ENCODE data around the gene FRS3.
A peak's percentile ranks its signal among the peaks of the same experiment; 100 is the strongest.

The FRS3 gene

DNA sequence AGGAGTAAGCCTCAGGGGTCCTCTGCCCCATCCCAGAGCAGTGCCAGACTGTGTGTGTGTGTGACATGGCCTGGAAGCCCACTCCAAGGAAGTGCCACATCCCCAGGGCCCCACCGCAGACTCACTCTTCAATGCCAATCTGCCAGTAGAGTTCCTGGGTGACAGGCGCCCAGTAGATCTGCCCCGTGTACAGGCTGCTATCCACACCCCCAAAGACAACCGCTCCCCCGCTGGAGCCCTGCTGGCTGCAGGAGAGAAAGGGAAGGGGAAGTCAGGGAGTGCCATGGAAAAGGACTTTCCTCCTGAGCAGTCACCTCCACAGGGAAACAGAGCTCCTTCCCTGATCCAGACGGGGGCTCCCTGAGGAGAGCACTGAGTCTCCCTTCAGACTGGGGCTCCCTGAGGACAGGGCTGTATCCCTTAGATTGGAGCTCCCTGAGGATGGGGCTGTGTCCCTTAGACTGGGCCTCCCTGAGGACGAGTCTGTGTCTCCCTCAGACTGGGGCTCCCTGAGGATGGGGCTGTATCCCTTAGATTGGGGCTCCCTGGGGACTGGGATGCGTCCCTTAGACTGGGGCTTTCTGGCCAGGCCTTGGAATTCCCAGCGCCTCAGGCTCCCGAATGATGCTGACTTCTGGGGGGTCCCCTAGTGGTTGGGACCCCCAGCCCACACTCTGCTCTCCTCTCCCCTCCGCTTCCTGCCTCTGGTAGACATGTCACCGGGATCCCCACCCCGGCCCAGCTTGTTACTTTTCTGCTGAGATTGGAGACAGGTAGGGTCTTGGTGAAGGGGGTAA is 39.1 kb downstream of the FRS3 start:
- no peak for DNase-seq

DNA sequence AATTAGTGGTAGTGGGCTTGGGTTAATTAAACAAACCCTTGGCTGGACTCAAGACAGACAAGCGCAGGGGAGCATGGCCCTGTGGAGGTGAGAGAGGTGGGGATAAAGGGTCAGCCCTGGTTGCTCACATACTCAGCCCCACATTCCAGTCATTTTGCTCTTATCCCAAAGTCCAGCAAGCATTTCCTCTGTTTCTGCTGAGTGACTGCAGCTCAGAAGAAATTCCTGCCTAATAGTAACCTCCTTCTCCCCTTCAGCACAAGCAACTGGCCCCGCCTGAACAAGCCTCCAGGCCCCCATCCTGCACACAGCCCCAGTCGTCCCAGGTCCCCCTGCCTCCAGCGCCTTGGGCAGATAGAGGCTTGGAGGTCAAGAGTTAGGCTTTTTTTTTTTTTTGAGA is 40.7 kb downstream of the FRS3 start:
- DNase-seq: no peak

DNA sequence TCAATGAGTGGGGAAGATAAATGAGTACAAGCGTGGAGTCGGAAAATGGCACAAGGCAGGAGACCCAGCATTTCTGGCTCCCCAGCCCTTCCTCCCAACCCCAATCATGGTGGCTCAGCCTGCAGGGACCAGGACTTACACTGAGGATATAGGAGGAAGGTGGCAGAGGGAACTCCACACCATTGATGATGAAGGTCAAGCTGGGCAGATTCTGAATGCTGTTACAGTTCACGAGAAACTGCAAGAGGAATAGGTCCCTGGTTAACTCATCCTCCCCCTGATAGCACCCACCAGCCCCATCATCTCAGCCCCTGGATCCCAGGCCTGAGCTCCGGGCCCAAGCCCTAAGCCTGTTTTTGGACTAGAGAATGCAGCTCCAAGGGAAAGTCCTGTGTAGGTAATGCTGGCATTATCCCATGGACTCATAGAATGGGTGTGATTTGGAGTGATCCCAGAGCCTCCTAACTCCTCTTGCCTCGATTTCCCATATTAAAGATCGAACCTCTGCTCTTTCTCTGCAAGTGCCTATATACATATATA is 42.0 kb downstream of the FRS3 start:
- no peak for DNase-seq

DNA sequence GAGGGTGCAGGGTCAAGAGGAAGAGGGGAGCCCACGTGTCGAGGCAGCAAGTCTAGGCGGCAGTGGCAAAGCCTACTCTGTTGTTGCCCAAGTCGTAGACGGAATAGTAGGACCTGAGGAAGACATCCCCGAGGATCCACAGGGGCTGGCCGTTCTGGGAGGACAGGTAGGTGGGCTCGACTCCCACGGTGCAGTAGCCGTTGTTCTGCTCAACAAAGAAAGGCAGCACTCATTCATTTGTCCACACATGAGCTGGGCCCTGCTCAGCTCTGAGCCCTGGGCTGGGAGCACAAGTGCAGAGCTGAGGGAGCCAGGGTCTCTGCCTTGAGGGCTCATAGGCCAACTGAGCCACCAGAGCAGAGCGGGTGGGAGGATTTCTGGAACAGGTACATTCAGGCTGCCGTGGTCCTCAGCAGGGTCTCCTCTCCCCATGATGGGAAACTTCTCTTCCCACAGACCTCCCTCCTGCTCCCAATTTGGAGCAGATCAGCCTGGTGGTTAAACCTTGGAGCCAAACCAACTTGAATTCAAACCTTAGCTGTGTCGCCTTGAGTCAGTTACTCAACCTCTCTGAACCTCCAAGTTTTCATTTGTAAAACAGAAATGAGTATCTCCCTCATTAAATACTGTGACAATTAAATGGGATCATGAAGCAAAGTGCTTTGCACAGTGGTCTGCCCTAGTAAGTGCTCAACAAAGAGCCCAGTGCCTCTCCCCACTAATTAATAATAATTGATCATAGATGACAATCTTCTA is 42.7 kb downstream of the FRS3 start:
- DNase-seq: no peak

DNA sequence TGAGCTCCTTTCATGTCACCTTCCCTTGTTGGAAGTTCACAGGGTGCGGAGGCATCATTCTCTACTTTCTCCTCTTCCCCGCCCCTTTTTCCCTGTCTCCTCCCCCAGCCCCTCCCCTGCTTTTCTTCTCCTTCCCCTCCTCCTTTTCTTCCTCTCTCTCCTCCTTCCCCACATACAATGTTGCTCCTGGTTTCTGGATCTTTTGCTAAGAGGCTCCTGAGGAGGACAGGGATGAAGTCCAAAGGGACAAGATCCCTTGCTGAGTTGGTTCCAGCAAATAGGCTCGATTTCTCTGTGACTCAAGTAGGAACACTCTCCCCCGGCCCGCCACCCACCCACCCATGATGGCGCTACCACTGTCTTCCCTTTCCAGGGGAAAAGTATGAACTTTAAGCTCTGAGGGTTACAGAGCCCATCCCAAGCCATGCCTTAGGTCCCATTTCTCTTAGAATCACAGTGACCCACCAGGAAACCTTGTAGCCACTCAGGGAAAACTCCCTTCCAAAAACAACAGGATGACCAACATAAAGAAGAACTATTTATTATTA is 43.4 kb downstream of the FRS3 start:
- DNase-seq: no peak

DNA sequence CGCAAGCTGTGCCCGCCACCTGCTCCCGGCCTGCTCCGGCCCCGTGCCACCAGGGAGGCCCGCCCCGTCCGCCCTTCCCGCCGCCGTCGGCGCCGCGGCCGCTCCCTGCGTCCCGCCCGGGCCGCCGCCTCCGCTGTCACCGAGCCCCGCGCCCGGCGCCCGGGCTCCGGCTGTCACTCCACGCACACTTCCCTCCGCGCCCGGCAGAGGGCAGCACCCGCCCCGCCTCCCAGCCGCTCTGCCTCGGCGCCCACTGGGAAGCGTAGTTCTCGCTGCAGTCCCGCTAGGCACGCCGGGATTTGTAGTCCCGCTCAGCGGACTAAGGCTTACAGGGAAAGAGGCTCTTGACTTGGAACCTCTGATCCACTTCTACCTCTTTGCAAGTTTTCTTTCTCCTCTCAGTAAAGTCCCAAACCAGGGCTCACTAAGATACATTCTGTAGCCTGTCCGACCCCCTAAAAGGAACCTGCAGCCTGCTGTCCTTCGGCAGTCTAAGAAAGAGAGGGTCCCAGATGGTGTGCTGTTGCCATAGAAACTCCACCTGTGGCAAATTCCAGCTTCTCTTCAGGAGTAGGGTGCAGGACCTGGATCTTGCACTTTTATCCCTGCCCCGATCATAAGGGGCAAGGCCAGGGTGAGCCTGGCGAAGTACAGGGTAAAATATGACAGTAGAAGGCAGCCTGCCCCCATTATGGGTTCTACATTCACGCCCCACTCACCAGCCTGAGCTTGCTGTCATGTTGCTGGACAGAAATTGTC is 44.1 kb downstream of the FRS3 start, which contains the start of gene TFEB:
TFEB (minus strand) TSS at position 182 of the 759 bp plus-strand sequence. CDS start 44,395 bp downstream, outside the sequence.
- DNase-seq: peak; percentile 98

DNA sequence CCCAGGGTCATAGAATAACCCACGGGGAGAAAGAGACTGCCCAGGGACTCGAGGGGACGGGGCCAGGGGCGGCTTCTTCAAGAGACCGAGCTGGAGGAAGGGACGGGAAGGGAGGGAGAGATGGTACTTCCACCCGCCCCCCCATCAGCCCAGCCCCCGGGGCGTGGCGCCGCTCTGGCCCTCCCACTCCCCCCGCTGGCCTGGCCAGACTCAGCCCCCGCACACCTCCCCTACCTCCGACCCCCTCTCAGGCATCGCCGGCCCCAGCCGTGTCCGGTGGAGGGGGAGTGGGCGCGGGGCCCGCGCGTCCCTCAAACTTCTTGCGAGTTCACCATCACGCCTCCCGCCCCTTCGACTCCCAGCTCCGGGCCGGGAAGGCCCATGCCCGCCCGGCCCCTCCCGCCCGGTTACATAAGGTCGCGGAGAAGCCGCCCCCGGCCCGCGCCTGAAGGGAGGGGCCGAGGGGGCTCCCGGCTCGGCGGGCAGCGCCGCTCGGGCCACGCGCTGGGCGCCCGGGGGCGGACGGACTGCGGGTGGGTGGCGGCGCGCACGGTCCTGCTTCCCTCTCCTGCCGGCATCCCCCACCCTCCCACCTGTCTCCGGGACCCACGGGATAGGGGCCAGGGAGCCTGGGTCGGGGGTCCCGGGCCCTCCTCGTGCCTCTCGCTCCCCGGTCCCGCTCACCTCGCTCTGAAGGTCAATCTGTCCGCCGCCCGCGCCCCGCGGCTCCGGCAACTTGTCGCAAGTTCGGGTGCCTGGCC is 44.9 kb downstream of the FRS3 start:
- DNase-seq: peak; percentile 83

DNA sequence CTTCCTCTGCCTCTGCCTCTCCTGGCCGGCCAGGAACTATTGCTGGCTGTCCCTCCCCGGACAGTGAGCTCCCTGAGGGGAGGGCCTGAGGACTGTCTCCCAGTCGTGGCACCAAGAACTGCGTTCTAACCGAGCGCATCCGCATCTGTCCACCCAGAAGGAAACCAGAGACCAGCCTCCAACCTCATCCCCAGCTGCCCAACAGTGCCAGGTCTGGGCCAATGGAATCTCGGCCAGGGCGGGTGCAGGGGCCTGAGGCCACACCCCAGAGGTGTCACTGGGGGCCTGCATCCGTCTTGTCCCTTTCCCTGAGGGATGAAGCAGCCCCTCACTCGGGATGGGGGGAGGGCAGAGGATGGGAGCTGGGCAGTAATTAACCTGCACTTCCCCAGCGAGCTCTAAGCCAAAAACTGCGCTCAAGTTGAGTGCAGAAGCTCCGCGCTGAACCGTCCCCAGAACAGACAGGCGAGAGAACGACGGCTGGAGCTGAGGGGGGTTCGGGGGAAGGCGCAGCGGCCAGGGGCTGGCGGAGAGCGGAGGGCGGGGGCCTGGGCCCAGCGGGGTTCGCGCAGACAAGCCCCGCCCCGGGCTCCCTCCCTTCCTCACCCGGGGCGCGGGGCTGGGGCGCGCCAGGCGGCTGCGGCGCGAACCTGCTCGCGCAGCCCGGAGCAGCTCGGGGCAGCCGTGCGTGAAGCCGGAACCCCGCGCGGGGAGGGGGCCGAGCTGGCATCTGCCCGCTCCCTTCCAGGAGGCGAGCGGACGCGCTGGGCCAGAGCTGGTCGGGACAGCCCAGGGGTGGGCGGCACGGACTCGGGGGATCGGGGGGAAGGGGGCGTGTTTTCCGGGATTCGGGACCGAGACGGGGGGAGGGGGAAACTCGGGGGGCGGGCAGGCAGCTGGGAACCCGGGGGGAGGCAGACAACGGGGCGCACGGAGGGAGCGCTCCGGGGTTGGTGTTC is 45.7 kb downstream of the FRS3 start:
- DNase-seq: peak; percentile 95

DNA sequence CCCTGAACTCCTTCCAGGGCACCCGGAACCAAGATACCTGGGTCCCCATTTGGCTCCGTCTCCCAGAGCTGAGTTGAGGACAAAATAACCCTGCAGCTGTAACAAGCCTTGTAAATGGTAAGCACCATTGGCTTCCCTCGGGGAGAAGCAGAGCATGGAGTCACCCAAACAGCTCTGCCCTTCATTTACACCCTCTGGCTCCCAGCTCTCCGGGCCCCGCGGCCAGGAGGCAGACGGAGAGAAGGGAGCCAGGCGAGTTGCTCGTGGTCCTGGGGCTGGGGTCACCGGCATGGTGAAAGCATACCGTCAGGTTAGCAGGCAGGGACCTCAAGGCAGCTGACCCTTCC is 46.4 kb downstream of the FRS3 start:
- DNase-seq: no peak

DNA sequence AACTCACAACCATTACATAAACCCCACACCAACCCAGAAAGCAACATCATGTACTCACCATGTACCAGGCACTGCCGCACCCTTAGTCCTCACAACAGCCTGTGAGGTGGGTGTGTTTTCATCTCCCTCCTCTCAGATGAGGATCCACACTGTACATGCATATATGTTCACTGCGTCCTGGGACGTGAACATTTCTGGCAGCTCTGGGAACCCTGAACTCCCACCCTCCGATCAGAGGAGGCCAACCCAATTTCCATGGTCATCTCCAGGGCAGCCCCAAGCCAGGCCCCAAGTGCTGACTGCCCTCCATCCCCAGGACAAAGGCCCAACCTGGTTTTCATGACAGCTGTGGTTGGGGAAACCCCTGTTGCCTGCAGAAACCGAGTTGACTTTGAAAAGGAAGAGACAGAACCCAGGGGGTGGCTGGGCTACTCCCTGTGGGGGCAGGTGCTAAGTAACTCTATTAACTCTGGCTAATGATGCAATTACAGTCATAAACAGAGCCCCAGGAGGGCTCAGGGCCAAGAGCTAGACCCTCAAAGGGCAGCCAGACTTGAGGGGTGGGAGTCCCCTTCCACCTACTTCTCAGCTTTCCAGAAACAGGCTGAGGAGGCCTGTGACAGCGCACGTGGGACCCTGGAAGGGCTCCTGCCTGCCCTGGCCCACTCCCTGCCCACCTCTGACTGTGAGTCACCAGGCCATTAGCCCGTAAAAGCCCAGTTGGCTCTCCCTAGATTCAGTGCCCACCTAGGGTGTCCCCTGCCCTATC is 46.9 kb downstream of the FRS3 start:
- DNase-seq: no peak

DNA sequence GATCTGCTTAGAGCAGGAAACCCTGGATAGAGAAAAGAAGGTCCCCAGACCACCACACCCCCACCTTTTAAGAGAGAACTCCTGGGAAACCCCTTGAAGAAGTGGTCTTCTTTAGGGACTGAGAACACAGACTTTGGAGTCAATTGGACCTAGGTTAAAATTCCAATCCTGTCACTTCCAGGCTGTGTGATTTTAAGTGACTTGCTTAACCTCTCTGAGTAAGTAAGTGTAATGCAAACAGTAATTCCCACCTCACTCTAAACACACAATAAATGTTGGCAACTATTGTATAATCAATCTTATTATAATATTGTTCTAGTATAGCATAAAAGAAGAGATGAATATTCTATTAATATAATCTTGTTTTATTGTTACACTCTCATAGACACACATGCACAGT is 47.6 kb downstream of the FRS3 start:
- no peak for DNase-seq

DNA sequence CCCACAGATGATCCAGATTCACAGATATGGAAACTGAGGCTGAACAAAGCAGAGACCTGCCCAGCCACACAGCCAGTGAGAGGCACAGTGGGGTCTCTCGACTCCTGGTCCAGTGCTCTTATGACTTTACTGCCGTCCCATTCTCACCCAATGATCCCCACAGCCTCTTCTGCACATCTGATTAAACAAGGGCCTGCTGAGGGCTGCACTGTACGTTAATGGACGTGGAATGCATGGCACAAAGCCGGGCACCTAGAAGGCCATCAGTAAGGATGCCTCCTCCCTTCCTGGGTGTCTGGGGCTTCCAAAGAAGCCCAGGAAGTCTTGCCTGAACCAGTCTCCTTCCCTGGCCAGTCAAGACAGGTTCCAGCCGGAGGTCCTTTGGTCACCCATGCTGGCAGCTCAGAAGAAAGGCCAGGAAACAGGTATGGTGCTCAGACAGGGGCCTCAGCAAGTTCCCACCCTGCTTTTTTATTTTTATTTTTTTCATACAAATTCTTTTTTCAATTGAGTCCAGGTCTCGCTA is 48.1 kb downstream of the FRS3 start:
- DNase-seq: no peak

DNA sequence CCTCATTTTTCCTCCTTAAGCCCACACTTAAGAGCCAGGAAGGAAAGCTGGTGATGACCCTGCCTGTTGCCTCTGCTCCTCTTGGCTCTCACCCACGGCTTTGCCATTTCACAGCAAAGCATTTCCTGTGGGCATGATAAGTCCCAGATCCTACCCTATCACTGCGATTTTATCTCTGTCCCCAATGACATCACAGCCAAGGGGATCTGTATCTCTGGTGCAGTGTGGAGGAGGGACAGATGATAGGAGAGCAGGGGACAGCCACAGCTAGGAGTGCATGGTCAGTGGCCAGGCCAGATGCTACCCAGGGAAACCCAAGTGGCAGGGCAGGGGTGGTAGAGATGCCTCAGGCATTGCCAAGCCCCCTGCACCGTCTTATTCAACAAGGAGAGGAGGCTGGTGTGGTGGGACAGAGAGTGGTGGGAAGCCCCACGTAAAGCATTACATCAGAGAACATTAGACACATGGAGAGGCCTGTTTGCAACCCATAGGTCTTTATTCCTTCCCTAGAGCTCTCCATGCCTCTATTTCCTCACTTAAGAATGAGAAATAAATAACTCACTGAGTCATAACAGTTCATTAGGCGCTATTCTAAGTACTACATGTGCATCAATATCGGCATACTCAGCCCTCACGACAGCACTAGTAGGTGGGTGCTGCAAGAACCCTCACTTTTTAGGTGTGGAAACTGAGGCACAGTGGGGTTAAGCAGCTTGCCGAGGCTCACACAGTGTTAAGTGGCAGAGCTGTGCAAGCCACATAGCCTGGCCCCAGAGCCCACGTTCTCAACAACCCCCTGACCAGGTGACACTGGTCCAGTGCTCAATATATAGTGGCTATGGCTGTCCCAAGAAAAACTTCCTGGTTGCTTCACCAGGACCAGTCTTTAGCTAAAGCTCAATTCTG is 48.9 kb downstream of the FRS3 start:
- DNase-seq: no peak

DNA sequence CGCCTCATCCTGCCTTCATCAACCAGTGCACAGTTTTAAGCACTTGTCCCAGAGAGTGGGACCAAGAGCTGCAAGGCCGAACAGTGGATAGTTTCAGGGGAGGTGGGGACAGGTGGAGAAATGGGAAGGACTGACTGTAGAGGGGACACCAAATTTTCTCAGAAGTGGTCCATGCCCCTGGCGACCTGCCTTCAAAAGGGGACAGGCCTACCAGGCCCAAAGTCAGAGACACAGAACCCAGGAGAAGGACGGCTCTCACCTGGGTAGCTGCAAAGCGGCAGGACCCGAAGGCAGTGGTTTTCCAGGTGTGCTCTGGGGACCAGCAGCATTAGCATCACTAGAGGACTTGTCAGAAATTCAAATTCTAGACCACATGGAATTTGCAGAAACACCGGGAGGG is 50.1 kb downstream of the FRS3 start:
- DNase-seq: no peak

DNA sequence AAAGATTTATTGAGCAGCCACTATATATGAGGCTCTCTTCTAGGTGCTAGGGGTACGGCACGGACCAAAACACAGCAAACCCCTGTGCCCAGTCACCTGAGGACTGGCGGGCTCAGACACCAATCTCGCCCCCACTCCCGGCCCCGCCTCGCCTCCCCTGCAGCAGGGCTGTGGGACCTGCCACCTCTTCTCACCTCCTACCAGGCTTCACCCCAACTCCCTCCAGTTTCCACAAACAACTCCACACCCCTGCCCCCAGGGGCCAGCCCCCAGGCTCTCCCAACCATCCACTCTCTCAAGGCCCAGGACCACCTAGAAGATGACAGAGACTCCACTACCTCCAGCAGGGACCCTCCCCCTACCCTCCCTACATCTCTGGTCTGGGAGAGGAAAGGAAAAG is 50.7 kb downstream of the FRS3 start:
- DNase-seq: no peak

DNA sequence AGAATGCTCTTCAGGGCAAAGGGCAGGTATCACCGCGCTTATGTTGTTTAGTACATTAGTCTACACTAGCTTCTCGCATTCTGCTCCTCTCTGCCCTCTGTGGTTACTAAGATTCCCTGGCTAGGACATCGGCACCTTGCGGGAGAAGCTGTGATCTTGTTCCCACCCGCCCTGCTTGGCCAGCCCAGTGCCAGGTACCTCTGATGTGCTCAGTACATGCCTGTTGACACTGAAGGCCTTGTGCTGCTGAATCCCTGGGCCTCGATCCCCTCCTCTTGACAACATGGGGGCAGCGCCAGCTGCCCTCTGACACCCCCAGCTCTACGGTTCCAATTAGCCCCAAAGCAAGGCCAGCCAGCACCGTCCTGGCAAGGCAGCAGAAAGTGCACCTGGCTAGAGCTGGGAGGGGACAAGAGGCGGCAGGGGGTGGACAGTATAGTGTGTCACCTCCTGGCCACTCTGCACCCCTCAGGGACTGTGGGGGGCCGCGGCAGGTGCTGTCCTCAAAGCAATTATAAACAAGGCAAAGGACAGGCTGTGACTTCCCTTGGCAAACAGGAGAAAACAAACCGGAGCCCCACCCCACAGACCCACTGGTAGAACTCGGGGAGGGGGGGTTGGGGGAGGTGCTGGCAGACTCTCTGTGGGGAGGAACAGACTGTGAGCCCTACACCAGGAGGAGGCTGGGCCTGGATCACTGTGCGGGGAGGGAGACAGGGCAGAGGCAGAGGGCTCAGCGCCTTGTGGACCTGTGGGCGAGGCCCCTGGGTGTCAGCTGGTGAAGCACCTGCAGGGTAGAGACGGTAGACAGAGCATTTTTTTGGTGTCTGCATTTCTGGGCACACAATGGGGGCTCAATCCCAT is 51.4 kb downstream of the FRS3 start:
- no peak for DNase-seq

DNA sequence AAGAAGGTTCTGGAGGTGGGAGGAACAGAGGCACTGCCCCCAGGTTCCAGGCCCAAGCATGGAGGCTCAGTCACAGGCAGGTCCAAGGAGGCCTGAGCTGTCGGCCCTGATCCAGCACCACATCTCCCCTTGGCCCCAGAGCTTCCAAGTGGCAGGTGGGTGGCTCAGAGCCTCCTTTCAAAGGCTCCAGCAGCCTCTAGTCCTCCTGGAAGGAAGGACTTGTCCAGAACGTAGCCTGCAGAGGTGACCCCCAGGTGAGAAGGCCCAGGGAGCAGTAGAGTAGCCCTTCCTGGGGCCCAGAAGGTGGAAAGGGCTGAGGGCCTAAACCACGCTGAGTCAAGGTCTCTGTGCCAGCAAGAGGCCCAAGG is 52.0 kb downstream of the FRS3 start:
- DNase-seq: no peak

DNA sequence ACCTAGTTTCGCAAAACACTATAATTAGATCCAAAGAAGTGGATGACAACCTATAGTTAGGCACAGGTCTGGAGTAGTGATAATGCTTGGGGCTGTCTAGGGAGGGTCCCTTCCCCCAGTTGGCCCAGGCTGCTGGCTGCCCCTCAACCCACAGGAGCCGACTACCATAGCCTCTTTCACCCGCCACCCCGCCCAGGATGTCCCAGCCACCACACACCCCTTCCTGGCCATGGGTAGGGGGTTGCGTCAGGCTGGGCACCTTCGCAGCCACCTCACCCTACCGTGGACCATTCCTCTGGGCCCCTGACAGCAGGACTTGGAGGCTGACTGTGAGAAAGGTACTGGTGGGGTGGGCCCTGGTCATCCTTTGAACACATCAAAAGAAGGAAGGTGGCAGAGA is 52.8 kb downstream of the FRS3 start:
- DNase-seq: no peak
